GM21576 (cell line): ENCODE results near the gene TLCD3B.
"Not testable (repeated sequence)": the region's sequence is repeated elsewhere in the genome, so short reads cannot be mapped to it uniquely, and the experiment has no call there.

Source experiments
- ATAC-seq: cut with Tn5 transposase; IDR thresholded peaks from one replicate; pipeline ENCODE4 v1.9.1; 2021; ENCODE audit warnings: mild to moderate bottlenecking, moderate library complexity; ENCODE audit not compliant: unreplicated experiment

The TLCD3B gene

DNA sequence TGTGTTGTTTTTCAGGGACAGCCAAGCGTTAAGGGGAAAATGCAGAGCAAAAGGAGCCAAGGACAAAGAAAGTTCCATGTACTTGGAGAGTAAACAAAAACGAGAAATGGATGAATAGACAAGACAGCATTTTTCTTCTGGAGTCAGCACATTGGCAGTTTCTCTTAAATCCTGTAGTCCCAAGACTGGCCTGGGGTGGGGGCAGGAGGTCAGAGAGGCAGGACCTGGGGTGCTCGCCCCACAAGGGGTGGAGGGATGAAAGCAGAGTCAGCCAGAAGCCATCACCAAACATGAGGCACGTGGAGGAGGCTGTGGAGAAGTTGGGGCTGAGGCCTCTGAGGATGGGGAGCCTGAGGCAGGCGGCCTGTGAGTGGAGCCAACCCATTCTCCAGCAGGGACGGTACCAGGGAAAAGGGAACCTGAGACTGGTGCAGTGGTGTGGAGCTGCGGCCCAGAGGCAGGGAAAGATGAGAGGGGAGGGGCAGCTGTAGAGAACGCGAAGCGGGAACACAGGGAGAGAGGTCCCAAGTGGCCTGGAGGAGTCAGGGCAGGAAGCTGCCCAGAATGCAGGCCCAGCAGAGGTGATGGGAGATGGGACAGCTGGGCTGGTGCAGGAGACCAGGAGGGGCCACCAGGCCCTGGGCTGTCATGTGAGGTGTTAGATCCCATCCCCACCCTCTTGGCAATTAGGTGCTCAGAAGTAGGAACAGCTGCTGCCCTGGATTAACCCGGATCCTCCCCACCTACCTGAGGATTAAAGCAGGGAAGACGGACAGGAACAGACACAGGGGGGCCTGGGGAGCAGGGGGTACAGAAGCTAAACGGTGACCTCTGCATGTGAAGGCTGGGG lies 3.3 kb downstream of the TLCD3B start:
- no peak for ATAC-seq

DNA sequence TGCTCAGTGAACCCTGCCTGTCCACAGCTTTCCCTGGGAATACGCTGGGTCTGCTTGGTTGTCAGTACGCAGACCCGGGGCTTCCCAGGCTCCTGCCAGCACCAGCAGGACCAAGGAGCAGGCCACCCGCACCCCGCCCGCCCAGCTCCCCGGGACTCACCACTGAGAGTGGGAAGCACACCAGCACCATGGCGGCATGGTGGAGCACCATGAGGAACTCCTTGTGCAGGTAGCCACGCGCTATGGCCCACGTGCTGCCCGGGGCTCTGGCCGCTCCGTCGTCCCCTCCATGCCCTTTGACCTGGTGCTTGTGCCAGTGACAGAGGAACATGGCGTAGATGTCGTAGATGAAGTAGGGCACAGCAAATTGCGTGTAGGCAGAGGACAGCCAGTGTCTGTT lies 4.6 kb downstream of the TLCD3B start:
- no peak for ATAC-seq

DNA sequence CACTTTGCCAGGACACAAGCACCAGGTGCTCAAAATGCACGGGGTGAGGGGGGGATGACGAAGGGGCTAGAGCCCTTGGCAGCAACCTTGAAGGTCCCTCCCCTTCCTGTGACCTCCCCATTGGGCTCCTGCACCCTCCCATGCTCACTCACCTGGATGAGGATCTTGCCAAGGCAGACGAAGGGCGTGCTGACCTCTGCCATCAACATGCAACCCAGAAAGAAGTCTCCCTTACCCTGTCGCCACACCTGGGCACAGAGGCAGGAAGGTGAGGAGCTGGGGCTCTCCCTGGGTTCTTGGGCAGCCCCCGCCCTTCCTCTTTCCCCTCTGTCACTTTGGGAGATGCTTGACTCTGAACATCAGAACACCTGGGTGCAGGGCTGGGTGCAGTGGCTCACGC lies 5.5 kb downstream of the TLCD3B start:
- ATAC-seq: no peak

DNA sequence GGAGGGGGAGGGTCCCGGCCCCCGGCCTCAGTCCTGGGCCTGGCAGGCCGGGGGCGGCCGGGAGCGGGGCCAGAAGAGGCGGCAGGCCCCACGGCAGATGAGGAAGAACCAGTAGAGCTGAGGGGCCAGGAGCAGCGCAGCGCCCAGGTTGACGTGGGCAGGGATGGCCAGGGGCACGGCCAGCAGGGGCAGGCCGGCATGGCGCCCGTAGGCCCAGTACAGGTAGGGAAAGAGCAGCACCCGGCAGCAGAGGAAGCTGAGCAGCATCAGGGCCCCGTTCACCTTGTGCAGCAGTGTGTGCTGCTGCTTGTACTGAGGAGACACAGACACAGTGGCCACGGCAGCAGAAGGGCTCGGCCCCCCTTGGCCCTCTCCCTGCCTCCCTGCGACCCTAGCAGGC lies 5.9 kb downstream of the TLCD3B start:
- ATAC-seq: no peak

DNA sequence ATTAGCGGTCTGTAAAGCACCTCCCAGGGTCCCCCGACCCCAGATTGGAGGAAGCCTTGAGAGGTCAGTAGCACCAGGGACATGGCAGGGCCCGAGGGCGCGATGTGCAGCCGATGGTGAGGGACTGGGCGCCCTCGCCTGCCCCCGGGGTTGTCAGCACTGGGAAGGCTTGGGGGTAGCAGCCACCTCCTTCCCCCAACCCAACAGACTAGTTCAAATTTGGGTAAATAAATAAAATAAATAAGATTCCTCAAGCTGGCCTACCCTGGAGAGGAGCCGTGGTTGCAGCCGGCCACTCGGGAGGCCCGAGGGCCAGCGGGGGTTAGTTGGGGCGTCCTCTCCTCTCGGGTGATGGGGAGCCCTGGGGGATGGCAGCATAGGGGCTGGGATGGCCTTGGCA lies 6.6 kb downstream of the TLCD3B start:
- no peak for ATAC-seq

DNA sequence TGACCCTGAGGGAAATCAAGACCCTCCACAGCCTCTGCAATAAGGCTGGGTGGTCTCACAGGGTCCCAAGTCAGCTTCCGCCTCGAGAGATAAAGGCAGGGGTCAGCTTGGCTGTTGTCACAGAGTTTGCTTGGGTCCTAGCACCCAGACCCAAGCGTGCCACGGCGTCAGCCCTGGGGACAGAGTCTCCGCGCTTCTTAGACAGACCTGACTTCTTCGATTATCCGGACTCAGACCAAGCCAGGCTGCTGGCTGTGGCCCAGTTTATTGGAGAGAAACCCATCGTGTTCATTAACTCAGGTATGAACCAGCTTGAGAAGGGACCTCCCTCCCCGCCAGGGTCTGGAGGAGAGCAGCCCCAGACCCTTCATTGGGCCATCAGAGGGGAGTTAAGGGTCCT lies 7.5 kb downstream of the TLCD3B start:
- no peak for ATAC-seq

DNA sequence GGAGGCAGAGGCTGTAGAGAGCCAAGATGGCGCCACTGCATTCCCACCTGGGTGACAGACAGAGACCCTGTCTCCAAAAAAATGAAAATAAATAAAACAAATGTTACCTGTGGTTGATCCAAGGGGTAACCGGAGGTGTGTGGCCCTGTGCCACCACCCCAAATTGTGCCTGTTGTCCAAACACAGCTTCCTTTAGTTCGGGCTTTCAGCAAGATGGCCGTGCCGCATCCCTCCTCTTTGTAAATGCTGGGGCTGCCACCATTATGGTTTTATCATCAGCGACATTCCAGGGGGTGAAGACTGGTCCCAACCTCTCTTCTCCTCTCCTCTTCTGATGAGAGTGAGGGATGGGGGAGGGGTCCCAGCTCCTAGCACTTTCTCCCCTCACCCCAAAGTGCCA lies 8.2 kb downstream of the TLCD3B start, which contains the start of gene C16orf92:
TSS of gene C16orf92 (plus strand) at position 312 of the 400 bp plus-strand sequence. CDS start 143 bp downstream, outside the sequence.
- no peak for ATAC-seq

DNA sequence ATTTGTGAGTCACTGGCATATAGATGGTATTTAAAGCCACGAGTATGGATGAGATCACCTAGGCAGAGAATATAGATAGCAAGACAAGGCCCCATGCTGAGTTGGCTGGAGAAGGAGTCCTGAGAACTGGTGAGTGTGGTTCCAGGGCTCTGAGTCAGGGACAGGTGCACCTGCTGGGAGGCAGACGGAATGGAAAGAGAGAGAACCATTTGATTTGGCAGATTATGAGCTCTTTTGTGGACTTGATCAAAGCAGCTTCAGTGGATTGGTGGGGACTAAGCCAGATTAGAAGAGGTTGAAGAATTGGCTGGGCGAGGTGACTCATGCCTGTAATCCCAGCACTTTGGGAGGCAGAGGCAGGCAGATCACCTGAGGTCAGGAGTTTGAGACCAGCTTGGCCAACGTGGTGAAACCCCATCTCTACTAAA lies 12.3 kb downstream of the TLCD3B start:
- no peak for ATAC-seq

DNA sequence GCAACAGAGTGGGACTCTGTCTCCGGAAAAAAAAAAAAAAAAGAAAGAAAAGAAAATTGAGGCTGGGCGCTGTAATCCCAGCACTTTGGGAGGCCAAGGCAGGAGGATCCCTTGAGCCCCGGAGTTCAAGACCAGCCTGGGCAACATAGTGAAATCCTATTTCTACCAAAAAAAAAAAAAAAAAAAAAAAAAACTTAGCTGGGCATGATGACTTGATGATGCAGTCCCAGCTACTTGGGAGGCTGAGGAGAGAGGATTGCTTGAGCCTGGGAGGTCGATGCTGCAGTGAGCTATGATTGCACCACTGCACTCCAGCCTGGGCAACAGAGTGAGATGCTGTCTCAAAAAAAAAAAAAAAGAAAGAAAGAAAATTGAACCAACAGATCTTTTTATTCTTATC lies 13.1 kb downstream of the TLCD3B start:
- not testable (repeated sequence) for ATAC-seq

DNA sequence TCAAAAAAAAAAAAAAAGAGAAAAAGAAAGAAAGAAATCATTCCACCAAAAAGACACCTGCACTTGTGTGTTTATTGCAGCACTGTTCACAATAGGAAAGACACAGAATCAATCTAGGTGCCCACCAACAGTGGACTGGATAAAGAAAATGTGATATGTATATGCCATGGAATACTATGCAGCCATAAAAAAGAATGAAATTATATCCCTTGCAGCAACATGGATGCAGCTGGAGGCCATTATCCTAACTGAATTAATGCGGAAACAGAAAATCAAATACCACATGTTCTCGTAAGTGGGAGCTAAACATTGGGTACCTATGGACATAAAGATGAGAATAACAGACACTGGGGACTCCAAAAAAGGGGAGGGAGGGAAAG lies 13.8 kb downstream of the TLCD3B start:
- no peak for ATAC-seq

DNA sequence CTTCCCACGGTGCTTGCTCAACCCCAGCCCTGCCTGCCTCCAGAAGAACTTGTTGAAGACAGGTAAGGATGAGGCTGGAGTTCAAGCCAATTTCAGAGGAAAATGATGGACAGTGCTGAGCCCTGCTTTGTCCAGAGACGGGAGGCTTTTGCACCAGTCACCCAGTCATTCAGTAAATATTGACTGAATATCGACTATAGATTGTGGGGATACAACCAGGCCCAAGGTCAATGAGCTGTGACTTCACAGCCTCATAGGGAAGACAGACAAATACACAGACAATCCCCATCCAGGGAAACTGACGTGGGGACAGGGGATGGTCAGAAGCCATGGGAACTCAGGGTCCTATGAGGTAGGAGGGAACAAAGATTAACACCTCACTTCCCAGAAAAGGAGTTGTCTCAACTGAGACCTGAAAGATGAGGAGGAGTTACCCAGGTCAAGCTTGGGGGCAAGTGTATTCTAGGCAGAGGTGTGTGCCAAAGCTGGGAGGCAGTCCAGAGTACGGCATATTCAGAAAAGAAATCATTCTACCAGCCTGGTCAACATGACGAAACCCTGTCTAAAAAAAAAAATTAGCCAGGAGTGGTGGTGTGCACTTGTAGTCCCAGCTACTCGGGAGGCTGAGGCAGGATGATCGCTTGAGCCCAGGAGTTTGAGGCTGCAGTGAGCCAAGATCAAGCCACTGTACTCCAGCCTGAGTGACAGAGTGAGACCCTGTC lies 14.4 kb downstream of the TLCD3B start:
- no peak for ATAC-seq

DNA sequence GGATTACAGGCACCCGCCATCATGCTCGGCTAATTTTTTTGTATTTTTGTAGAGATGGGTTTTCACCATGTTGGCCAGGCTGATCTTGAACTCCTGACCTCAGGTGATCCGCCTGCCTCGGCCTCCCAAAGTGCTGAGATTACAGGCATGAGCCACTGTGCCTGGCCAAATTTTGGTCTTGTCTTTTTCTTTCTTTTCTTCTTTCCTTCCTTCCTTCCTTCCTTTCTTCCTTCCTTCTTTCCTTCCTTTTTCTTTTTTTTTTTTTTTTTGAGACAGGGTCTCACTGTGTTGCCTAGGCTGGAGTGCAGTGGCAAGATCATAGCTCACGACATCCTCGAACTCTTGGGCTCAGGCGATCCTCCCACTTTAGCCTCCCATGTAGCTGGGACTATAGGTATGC lies 15.6 kb downstream of the TLCD3B start:
- not testable (repeated sequence) for ATAC-seq

DNA sequence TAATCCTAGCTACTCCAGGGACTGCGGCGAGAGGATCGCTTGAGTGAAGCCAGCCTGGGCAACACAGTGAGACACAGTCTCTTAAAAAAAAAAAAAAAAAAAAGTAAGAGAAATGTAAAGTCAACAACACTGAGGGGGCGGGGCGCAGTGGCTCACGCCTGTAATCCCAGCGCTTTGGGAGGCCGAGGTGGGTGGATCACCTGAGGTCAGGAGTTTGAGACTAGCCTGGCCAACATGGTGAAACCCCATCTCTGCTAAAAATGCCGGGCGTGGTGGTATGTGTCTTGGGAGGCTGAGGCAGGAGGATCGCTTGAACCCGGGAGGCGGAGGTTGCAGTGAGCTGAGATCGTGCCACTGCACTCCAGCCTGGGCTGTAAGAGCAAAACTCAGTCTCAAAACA lies 18.5 kb downstream of the TLCD3B start:
- ATAC-seq: not testable (repeated sequence)

DNA sequence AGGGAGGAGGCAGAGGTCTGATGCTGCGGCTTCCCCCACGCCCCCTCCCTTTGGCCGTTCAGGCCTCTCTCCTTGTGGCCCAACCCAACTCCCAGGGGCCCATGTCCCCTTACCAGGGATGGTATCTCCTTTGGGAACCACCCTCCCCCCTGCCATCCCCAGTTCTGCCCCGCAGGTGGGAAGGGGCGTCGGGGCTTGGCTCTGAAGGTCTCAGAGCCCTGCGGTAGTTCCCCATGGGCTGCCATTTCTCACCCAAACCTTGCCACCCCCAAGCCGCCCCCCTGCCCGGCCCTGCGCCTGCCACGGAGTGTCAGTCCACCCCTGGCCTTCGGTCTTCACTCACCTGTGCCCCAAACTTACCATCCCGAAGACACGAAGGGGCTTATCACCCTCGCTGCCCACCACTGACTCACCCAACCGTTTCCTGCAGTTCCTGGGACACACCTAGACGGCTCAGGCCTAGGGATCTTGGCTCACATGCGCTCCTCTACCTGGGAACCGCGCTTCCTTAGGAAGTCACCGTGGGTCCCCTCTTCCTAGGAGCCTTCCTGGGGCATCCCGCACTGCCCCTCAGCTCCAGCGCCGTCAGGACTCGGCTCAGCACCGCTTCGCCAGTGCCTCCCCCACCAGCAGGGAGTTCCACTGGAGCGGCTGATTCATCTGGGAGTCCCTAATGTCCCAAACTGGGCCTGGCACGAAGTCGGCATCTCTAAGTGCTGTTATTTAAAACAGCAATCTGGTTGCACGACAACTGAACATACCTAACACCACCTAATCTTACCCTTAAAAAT lies 19.2 kb downstream of the TLCD3B start:
- ATAC-seq: no peak

DNA sequence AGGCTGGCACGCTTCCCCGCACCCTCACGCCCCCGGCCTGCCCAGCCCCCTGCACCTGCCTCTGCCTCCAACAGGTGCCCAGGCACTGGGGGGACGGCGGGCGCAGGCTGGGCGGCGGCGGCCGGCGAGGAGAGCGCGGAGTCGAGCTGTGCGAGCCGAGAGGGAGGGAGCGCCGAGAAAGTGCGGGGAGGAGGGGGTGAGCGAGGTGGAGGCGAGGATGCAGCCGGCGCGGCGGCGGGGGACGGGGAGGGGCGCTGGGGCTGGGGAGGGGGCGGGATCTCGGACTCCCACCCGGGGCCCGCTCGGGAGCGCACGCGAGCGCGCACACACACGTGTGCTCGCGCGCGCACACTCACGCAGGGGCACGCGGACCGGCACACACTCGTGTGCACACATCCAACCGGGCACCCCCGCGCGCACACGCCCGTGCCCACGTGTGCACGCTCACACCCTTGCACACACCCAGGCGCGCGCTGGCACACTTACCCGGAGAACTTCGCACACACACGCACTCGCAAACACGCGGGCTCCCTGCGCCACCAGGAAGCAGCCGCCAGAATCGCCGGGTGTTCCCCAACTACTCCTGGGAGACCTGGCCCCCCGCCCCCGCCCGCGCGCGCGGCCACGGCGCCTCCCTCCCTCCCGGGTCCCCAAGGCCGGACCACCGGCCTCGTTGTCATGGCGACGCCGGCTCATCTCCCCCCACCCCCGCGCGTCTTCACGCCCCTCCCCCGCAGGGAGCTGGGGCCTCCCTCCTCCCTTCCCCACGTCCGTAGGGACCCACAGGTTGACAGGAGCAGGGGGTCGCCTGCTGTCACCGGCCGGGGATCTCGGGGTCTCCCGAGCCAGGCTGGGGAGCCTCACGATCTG lies 20.0 kb downstream of the TLCD3B start, which contains the start of gene DOC2A:
TSS of gene DOC2A (minus strand) at position 184 of the 870 bp plus-strand sequence. CDS start 805 bp downstream, outside the sequence.
- ATAC-seq: no peak

DNA sequence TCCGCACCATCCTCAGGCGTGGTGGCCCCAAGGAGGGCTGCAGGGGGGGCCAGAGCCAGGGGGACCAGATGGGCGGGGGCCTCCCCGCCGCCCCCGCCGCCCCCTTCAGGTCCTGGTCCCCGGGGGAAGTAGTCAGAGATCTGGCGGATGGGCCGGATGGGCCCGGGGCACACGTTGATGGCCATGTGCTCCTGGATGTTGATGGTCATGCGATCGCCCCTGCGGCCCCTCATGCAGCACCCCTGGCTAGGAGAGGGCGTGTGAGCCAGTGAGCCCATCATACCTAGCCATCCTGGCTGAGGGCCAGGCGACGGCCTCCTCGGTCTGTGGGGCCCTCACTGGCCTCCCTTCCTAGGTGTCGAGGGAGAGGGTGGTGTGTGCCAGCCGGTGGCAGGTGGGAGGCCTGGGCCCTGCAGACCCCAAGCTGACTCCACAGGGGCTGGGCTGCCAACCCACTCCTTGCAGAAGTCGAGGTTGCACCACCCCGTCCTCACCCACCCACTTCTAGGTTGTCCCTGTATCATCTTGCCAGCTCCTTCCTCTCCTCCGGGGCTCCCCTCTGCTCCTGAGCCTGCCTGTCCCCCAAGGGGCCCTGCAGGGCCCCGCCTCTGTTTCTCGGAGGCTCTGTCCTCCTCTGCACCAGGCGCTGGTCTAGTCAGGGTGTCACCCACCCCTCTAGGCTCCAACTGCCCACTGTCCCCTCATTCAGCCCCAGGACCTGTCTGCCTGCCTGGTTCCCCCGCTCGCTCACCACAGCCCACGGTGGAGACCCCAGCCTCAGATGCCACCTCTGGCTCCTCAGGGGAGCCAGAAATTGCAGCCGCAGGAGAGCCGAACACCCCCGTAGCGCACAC lies 20.9 kb downstream of the TLCD3B start:
- no peak for ATAC-seq

DNA sequence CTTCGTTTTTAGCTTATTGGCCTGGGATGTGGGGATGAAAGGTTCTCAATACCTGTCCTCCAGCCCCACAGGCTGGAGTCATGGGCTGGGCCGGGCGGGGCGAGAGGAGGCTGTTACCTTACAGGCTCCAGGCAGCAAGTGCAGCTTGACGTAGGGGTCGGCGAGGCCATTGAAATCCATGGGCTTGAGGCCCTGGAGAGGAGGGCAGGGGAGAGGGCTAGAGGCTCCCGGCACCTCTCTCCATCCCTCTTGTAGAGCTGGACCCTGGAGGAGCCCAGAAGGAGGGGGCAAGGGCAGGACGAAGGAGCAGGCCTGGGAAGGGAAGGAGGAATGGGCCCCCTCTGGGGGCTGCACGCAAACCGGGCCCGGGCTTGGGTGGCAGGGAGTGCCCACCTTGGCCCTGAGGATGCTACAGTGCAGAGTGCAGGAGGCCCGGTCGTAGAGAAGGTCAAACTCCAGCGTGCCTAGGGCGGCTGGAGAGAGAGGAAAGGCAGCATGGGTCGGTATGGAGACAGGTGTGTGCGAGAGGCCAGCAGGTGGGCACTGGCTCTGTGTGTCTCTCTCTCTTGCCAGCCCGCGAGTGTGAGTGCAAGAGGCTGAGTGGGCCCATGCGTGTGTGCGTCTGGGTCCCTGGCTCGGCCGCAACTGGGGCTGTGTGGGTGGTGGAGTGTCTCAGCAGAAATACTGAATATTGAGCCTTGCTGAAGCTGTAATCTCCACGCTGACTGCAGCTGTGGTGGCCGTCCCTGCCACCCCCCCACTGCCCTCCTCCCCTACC lies 21.8 kb downstream of the TLCD3B start:
- ATAC-seq: no peak

DNA sequence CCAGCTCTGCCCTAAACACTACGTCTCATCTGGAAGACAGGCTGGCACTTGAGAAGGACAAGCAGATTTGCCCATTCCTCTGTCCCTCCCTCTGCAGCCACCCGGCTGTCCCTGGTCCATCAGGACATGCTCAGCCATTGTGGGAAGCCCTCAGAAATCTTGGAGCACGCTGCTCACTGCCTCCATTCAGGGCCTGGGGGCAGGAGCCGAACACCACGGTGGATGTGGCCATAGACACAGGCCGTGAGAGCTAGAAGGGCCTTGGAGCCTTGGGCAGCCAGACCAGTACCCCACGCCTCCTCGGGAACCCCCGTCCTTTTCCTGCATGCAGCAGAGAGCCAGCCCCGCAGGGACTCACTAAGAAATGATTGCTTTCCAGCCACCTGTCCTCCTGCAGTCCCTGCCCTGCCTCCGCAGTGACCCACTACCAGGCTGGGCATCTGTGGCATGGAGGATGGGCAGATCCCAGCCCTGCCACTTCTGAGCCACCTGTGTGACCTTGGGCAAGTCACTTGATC lies 23.6 kb downstream of the TLCD3B start:
- no peak for ATAC-seq
